ENCODE data around the gene MRPS27.

- no peak for TF ChIP-seq EZH2 (IDR thresholded peaks at IDR 0.05; ENCODE audit: insufficient read depth, poor library complexity, severe bottlenecking)
- no peak for TF ChIP-seq EZH2phosphoT487 (IDR thresholded peaks at IDR 0.05; ENCODE audit: insufficient read depth, low read depth)
These were observed 36.3 kb upstream of the MRPS27 start for GRCh38 chr5:72356361-72356760.

Data from GM23248 (cell line).